Naive thymus-derived CD4-positive, alpha-beta T cell (primary cell): ENCODE data around the gene SYCE3. TPM values are rescaled to one million over a fixed set of nuclear protein-coding genes. Genes with fewer than 3 reads are reported as not detected.
"Not testable (repeated sequence)": the region's sequence is repeated elsewhere in the genome, so short reads cannot be mapped to it uniquely, and the experiment has no call there.

Experiments
- ATAC-seq: fragments of 150-1000 bp; cut with Tn5 transposase; 2 replicates; pipeline ENCODE4 v1.10.0; 2021; ENCODE audit warnings: mild to moderate bottlenecking, moderate library complexity
- CTCF ChIA-PET: fragments of 350-600 bp; sonication (Branson Sonifier 250); formaldehyde crosslinking; loops from one replicate; lab custom pipeline; 2021; ENCODE audit warnings: antibody characterized with exemption; lab: Charles Lee
- POLR2A ChIA-PET: fragments of 350-600 bp; sonication (Branson Sonifier 250); formaldehyde crosslinking; loops from one replicate; lab custom pipeline; 2021; ENCODE audit warnings: antibody characterized with exemption, inconsistent platforms; lab: Charles Lee
- DNase-seq, 9 donors: peaks; one replicate each; pipeline versions ENCODE4 v3.0.0 to v3.0.0-alpha.2; 2020 to 2022; ENCODE audit warnings: mixed read lengths in 1 of 9
- H3K27ac ChIP-seq: one replicate; pipeline ENCODE4 v1.7.0; 2013; ENCODE audit warnings: mild to moderate bottlenecking, low read depth, low read length, moderate library complexity
- H3K27me3 ChIP-seq, 2 donors: one replicate each; pipeline ENCODE4 v1.7.0; 2013; ENCODE audit warnings: low read length in 2 of 2, mild to moderate bottlenecking in 2 of 2, moderate library complexity in 2 of 2; ENCODE audit not compliant: control insufficient read depth in 2 of 2, insufficient read depth in 2 of 2
- H3K36me3 ChIP-seq, 3 experiments: 1 replicate in 2 of 3; 2 replicates in 1 of 3; pipeline ENCODE4 v1.7.0; 2013; ENCODE audit warnings: low read length in 3 of 3, mild to moderate bottlenecking in 3 of 3, moderate library complexity in 1 of 3; ENCODE audit not compliant: insufficient read depth in 3 of 3, control insufficient read depth in 2 of 3
- H3K4me1 ChIP-seq, 2 donors: one replicate each; pipeline ENCODE4 v1.7.0; 2013; ENCODE audit warnings: low read length in 2 of 2, mild to moderate bottlenecking in 2 of 2, moderate library complexity in 1 of 2; ENCODE audit not compliant: control insufficient read depth in 2 of 2, insufficient read depth in 2 of 2
- H3K4me3 ChIP-seq: 2 replicates; pipeline ENCODE4 v1.7.0; 2013; ENCODE audit warnings: mild to moderate bottlenecking, low read length
- H3K9me3 ChIP-seq, 3 experiments: 1 replicate in 2 of 3; 2 replicates in 1 of 3; pipeline ENCODE4 v1.7.0; 2013; ENCODE audit warnings: low read length in 3 of 3; ENCODE audit not compliant: control insufficient read depth in 2 of 3
- H3K27ac Mint-ChIP-seq, 9 donors: one replicate each; pipeline ENCODE4 v1.8.0; 2020 to 2022; ENCODE audit warnings: mixed read lengths in 9 of 9, mild to moderate bottlenecking in 8 of 9, moderate library complexity in 5 of 9, inconsistent platforms in 2 of 9
- H3K27me3 Mint-ChIP-seq, 5 donors: one replicate each; pipeline ENCODE4 v1.8.0; 2021 to 2022; ENCODE audit warnings: mixed read lengths in 5 of 5, mild to moderate bottlenecking in 1 of 5
- H3K36me3 Mint-ChIP-seq, 5 donors: one replicate each; pipeline ENCODE4 v1.8.0; 2020 to 2022; ENCODE audit warnings: mixed read lengths in 5 of 5, mild to moderate bottlenecking in 3 of 5, inconsistent platforms in 1 of 5
- H3K4me1 Mint-ChIP-seq, 7 donors: one replicate each; pipeline ENCODE4 v1.8.0; 2020 to 2022; ENCODE audit warnings: mixed read lengths in 7 of 7, mild to moderate bottlenecking in 3 of 7, inconsistent platforms in 1 of 7
- H3K4me3 Mint-ChIP-seq, 10 donors: one replicate each; pipeline ENCODE4 v1.8.0; 2020 to 2022; ENCODE audit warnings: mild to moderate bottlenecking in 10 of 10, mixed read lengths in 10 of 10, moderate library complexity in 6 of 10, inconsistent platforms in 2 of 10
- H3K9me3 Mint-ChIP-seq, 11 donors: one replicate each; pipeline ENCODE4 v1.8.0; 2020 to 2022; ENCODE audit warnings: mixed read lengths in 11 of 11, mild to moderate bottlenecking in 4 of 11, inconsistent platforms in 1 of 11, moderate library complexity in 1 of 11
- intact Hi-C, 2 donors: fragments of 100-400 bp; cut with micrococcal nuclease; formaldehyde crosslinking; loops; one replicate each; pipeline ENCODE4 v1.15.1; 2023
- polyA plus RNA-seq, 2 donors: library from polyadenylated mRNA; unstranded; fragments of 300-500 nt; fragmentation: Illumina TruSeq; gene quantifications; one replicate each; pipeline ENCODE4 v1.2.3, GENCODE V29; 2021
- total RNA-seq, 6 experiments: library from RNA in 5 of 6; stranded (reverse) in 5 of 6; gene quantifications; 1 replicate in 5 of 6; 2 replicates in 1 of 6; pipeline ENCODE4 v1.2.3 and lab custom pipeline; 2021 to 2026

SYCE3 gene
- total and polyA plus RNA-seq, 7 experiments from 2014 or later = not detected

DNA sequence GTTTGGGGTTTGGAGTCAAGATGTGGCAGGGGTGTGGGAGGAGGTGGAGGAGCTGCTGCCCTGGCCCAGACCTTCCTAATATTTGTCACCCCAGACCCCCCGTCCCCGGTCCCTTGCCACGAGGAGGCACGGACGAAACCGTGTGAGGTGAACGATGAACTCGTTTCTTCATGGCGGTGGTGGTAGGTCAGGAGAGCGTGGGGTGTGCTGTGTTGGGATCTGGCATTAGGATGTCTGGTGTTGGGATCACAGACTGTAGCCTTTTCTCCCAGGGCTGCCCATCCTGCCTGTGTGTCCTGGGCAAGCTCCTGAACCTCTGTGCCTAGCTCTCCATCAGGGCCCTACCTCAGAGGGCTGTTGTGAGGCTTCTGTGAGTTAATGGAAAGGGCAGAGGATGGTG, 46.3 kb upstream of the SYCE3 start:
- intact Hi-C loops = no loop called here
- H3K27ac ChIP-seq = no peak overlapping the region
- H3K27me3 Mint-ChIP-seq = peaks cover 16 to 43% (median 27%) of the 10 kb centered on the region in 5 donors
- H3K27me3 ChIP-seq = no peaks in the 10 kb centered on the region
- H3K36me3 ChIP-seq = no peaks in the 10 kb centered on the region
- H3K9me3 ChIP-seq = no peaks in the 10 kb centered on the region
- H3K27ac Mint-ChIP-seq = no peak overlapping the region
- H3K4me1 Mint-ChIP-seq = peaks cover 0 to 10% (median 3%) of the 10 kb centered on the region in 7 donors
- H3K4me1 ChIP-seq = no peaks in the 10 kb centered on the region
- ATAC-seq = no peak
- H3K9me3 Mint-ChIP-seq = no peaks in the 10 kb centered on the region
- no peak for DNase-seq
- no peak overlapping the region for H3K4me3 ChIP-seq
- H3K36me3 Mint-ChIP-seq = no peaks in the 10 kb centered on the region
- peak overlapping the region in 1 of 10 donors; percentile 43 for H3K4me3 Mint-ChIP-seq
- ChIA-PET CTCF (no interaction called here), POLR2A (no interaction called here)

DNA sequence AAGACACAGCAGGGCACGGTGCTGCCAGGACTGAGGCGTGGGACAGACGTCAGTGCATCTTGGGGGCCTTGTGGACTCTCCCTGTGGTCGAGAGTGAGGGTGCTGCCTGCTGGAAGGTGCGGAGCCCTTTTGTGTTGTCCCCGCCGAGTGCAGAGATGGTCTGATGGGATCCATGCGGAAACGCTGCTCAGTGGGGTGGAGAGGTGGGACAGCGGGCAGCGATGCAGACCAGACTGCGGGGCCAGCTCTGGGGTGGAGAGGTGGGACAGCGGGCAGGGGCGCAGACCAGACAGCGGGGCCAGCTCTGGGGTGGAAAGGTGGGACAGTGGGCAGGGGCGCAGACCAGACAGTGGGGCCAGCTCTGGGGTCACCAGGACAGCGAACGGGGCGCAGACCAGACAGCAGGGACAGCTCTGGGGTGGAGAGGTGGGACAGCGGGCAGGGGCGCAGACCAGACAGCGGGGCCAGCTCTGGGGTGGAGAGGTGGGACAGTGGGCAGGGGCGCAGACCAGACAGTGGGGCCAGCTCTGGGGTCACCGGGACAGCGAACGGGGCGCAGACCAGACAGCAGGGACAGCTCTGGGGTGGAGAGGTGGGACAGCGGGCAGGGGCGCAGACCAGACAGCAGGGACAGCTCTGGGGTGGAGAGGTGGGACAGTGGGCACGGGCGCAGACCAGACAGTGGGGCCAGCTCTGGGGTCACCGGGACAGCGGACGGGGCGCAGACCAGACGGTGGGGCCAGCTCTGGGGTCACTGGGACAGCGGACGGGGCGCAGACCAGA, 45.5 kb upstream of the SYCE3 start:
- H3K27ac Mint-ChIP-seq, H3K9me3 ChIP-seq, H3K36me3 ChIP-seq, H3K4me1 Mint-ChIP-seq, H3K27ac ChIP-seq, H3K4me3 ChIP-seq, POLR2A ChIA-PET, H3K36me3 Mint-ChIP-seq, H3K9me3 Mint-ChIP-seq, H3K27me3 ChIP-seq, ATAC-seq, H3K4me1 ChIP-seq, DNase-seq, intact Hi-C loops: not testable (repeated sequence)
- Mint-ChIP-seq H3K27me3 (peaks cover 16 to 40% (median 27%) of the 10 kb centered on the region in 5 donors), H3K4me3 (peak overlapping the region in 1 of 10 donors; percentile 43)
- CTCF ChIA-PET = interaction anchor here (0.5 kb wide), 1 partner anchor 192 kb away, joined by 4 read pairs; no protein-coding TSS in a partner anchor

DNA sequence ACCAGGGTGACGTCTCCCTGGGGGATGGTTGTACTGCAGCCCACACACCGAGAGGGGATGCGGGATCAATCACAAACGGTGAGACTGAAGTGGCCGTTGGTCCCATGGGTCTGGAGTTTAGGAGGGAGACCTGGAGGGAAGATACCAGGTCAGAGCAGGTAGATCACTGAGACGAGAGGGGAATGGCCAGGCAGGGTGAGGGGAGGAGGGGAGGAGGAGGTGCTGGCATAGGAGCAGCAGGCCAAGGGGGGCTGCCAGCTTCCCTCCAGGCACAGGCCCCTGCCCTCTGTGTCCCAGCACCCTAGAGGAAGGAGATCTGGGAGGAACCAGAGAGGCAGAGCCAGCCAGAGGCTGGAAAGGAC, 44.9 kb upstream of the SYCE3 start:
- POLR2A ChIA-PET = no interaction called here
- ATAC-seq = no peak
- Mint-ChIP-seq H3K4me1 (peaks cover 0 to 7% (median 2%) of the 10 kb centered on the region in 7 donors), H3K9me3 (no peaks in the 10 kb centered on the region), H3K4me3 (no peak overlapping the region), H3K27me3 (peaks cover 21 to 46% (median 33%) of the 10 kb centered on the region in 5 donors), H3K27ac (no peak overlapping the region), H3K36me3 (no peaks in the 10 kb centered on the region)
- Histone ChIP-seq H3K36me3 (no peaks in the 10 kb centered on the region), H3K4me3 (no peak overlapping the region), H3K4me1 (no peaks in the 10 kb centered on the region), H3K27me3 (peaks cover 0 to 3% of the 10 kb centered on the region in 2 donors), H3K27ac (no peak overlapping the region), H3K9me3 (no peaks in the 10 kb centered on the region)
- CTCF ChIA-PET = no interaction called here
- no peak for DNase-seq
- intact Hi-C loops = no loop called here

DNA sequence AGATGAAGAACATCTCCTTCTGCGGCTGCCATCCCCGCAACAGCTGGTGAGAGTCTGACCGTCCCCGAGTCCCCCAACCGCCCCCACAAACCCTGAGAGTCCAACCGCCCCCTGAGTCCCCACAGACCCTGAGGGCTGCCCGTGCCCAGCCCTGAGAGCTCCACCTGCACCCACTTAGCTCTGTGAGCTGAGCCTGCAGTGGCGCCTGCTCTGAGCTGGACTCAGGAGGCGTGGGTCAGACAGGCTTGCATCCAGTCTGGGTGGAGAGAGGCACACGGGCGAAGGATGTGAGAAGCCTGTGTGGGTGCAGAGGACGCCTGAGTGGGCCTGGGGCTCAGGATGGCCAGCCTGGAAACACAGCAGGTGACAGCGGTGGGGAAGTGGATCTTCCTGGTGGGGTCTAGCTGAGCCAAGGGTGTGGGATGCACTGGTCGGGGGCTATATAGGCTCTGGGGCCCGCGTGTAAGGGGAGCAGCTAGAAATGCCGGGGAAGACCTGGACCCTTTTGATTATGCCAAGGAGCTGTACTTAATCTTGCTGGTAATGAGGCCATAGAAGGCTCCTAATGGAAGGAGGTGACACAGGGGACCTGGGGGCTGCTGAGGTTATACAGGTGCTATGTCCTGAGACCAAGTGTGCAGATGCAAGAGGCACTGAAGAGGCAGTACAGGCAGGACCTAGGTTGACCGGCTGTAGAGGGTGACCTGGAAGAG, 44.4 kb upstream of the SYCE3 start:
- Histone ChIP-seq H3K27me3 (peaks cover 0 to 3% of the 10 kb centered on the region in 2 donors), H3K27ac (no peak overlapping the region), H3K4me1 (no peaks in the 10 kb centered on the region), H3K9me3 (no peaks in the 10 kb centered on the region), H3K36me3 (no peaks in the 10 kb centered on the region), H3K4me3 (no peak overlapping the region)
- peaks cover 0 to 2% (median 0%) of the 10 kb centered on the region in 11 donors for H3K9me3 Mint-ChIP-seq
- ATAC-seq = no peak
- POLR2A ChIA-PET = interaction anchor here (0.6 kb wide), 1 partner anchor 80 kb away, joined by 4 read pairs; no protein-coding TSS in a partner anchor
- intact Hi-C loops = no loop called here
- CTCF ChIA-PET = no interaction called here
- peaks cover 3 to 9% (median 5%) of the 10 kb centered on the region in 7 donors for H3K4me1 Mint-ChIP-seq
- peaks cover 0 to 3% (median 0%) of the 10 kb centered on the region in 5 donors for H3K36me3 Mint-ChIP-seq
- H3K27ac Mint-ChIP-seq = no peak overlapping the region
- H3K4me3 Mint-ChIP-seq = no peak overlapping the region
- peaks cover 27 to 51% (median 38%) of the 10 kb centered on the region in 5 donors for H3K27me3 Mint-ChIP-seq
- DNase-seq = no peak

DNA sequence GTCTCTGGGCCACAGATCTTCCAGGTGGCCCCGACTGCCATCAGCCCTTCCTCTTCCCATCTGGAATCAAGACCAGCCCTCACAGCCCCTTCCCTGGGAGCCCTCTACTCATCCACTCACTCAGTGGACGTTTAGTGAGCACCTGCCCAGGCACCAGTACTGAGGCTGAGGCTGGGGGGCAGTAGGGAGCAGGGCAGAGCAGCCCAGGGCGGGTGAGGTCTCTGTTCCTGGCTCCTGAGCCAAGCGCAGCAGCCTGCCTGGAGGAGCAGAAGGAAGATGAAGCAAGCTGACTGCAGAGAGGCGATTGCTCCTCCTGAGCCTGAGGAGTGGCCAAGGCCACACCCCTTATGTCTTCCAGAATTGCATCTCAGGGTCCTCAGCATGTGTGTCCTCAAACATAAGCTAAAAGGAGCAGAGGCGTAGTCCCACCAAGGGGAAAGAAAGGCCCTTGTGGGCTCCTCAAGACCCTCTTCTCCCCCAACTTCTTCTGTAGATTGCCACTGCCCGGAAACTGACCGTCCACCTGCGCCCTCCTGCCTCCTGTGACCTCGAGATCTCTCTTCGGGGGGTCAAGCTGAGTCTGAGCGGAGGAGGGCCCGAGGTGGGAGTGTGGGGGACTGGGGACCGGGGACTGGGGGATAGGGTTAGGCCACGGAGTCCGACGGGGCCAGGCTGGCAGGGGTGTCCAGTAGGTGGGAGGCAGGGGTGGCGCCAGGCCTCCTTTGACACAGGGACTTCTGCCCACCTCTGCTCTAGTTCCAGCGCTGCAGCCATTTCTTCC, 43.6 kb upstream of the SYCE3 start:
- no peak for DNase-seq
- ChIA-PET POLR2A (interaction anchor here (0.6 kb wide), 1 partner anchor 79 kb away, joined by 4 read pairs; no protein-coding TSS in a partner anchor), CTCF (no interaction called here)
- peaks cover 33 to 59% (median 46%) of the 10 kb centered on the region in 5 donors for H3K27me3 Mint-ChIP-seq
- Histone ChIP-seq H3K4me1 (no peaks in the 10 kb centered on the region), H3K36me3 (no peaks in the 10 kb centered on the region), H3K27ac (no peak overlapping the region), H3K27me3 (peaks cover 0 to 3% of the 10 kb centered on the region in 2 donors), H3K9me3 (no peaks in the 10 kb centered on the region), H3K4me3 (no peak overlapping the region)
- peaks cover 0 to 9% (median 0%) of the 10 kb centered on the region in 5 donors for H3K36me3 Mint-ChIP-seq
- peaks cover 4 to 15% (median 11%) of the 10 kb centered on the region in 7 donors for H3K4me1 Mint-ChIP-seq
- peaks cover 0 to 2% (median 0%) of the 10 kb centered on the region in 11 donors for H3K9me3 Mint-ChIP-seq
- no peak overlapping the region for H3K4me3 Mint-ChIP-seq
- no peak overlapping the region for H3K27ac Mint-ChIP-seq
- intact Hi-C loops = no loop called here
- ATAC-seq = no peak

DNA sequence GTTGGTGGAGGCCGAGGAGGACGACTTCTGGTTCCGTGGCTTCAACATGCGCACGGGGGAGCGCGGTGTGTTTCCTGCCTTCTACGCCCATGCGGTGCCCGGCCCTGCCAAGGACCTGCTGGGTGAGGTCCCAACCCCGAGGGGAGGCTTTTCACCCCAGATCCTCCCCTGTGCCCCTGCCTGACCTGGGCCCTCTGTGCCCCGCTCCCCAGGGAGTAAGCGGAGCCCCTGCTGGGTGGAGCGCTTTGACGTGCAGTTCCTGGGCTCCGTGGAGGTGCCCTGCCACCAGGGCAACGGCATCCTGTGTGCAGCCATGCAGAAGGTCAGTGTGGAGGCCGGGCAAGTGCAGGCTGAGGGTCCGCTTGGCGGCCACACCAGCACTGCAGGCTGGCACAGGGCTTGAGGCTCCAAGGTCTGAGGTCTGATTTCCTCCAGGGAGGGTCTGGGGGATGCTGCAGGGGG, 42.9 kb upstream of the SYCE3 start:
- intact Hi-C loops = no loop called here
- DNase-seq (no peak), ATAC-seq (no peak)
- Histone ChIP-seq H3K27me3 (peaks cover 0 to 3% of the 10 kb centered on the region in 2 donors), H3K4me1 (no peaks in the 10 kb centered on the region), H3K36me3 (no peaks in the 10 kb centered on the region), H3K4me3 (no peak overlapping the region), H3K9me3 (no peaks in the 10 kb centered on the region), H3K27ac (no peak overlapping the region)
- Mint-ChIP-seq H3K4me3 (no peak overlapping the region), H3K36me3 (peaks cover 0 to 9% (median 0%) of the 10 kb centered on the region in 5 donors), H3K9me3 (peaks cover 0 to 2% (median 0%) of the 10 kb centered on the region in 11 donors), H3K27me3 (peaks cover 33 to 56% (median 46%) of the 10 kb centered on the region in 5 donors), H3K27ac (no peak overlapping the region), H3K4me1 (peaks cover 4 to 15% (median 11%) of the 10 kb centered on the region in 7 donors)
- POLR2A ChIA-PET = no interaction called here
- CTCF ChIA-PET = no interaction called here
